ENCODE data around the gene HOXA2.

HOXA2 gene

DNA sequence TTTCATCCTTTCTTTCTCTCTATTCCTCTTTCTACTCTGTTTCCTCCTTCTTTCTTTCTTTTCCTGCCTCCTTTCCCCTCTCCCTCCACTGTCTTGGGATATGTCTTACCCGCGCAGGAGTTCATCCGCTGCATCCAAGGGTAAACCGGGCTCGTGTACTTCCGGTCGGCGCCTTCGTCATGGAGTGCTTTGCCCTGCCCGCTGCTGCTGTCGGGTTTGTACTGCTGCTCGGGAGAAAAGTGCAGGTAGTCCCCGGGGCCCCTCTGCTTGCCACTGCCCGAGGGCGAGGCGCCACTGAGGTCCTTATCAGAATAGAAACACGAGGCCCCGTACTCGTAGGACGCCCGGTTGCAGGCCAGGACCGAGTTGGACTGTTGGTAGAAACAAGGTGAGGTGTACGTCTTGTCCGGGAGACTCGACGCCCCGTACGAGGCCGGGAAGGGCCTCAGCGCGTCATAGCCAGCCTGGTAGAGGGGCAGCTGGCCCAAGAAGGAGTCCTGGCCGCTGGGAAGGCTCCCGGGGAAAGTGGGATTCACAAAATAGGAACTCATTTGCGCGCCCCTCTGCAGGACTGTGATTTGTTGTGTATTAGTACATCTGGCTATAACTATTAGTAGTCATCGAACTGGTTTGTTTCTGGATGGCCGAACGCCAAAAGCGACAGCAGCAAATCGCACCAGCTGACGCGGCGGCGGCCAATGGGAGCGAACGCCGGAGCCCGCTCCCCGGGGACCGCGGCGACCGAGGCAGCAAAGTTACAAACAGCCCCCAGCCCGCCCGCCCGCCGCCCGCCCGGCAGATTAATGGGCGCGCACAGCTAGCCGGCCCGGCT, 44.9 kb upstream of the HOXA2 start, which contains the start of gene HOXA6:
HOXA6 (minus strand) TSS at position 576 of the 832 bp plus-strand sequence; CDS start at position 551, 25 bp downstream.
- peaks cover 18% of the 10 kb centered on the region for H3K4me1 ChIP-seq (ENCODE audit: control insufficient read depth, insufficient read depth, low read length)
- ChIA-PET POLR2A (interaction anchor here (1.0 to 5.6 kb wide), 12 partner anchors 9 to 294 kb away, joined by 3 to 42 read pairs (median 6); partner anchors contain the start of genes HOXA1, HOXA10, HOXA7 and HOXA9), CTCF (interaction anchor here (1.0 to 4.3 kb wide), 3 partner anchors 15 to 293 kb away, joined by 3 to 50 read pairs (median 4); partner anchors contain the start of gene HOXA4)
- peaks cover 0 to 61% of the 10 kb centered on the region in 2 experiments; a peak in 2 of 3 replicates for H3K36me3 ChIP-seq (ENCODE audit: control insufficient read depth in 2 of 2, insufficient read depth in 1 of 2, low read length in 2 of 2)
- peak within 1 kb of the TSS; percentile 99 for H3K27ac ChIP-seq (ENCODE audit: extremely low read depth, low read depth, low read length)
- no peaks in the 10 kb centered on the region for H3K9me3 ChIP-seq (ENCODE audit: control insufficient read depth, insufficient read depth, low read depth, low read length)
- H3K4me3 ChIP-seq (ENCODE audit: low read depth, low read length): peak within 1 kb of the TSS; percentile 59
- peak; percentile 82; the same call in 1 of the 2 replicates for TF ChIP-seq ZNF777 (tag by site-specific recombination; IDR thresholded peaks at IDR 0.05; ENCODE audit: borderline replicate concordance)
- TF ChIP-seq, protein P1, sequence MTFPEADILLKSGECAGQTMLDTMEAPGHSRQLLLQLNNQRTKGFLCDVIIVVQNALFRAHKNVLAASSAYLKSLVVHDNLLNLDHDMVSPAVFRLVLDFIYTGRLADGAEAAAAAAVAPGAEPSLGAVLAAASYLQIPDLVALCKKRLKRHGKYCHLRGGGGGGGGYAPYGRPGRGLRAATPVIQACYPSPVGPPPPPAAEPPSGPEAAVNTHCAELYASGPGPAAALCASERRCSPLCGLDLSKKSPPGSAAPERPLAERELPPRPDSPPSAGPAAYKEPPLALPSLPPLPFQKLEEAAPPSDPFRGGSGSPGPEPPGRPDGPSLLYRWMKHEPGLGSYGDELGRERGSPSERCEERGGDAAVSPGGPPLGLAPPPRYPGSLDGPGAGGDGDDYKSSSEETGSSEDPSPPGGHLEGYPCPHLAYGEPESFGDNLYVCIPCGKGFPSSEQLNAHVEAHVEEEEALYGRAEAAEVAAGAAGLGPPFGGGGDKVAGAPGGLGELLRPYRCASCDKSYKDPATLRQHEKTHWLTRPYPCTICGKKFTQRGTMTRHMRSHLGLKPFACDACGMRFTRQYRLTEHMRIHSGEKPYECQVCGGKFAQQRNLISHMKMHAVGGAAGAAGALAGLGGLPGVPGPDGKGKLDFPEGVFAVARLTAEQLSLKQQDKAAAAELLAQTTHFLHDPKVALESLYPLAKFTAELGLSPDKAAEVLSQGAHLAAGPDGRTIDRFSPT (tag by site-specific recombination; IDR thresholded peaks at IDR 0.05): 0 out of 2 replicates have a peak, but pooled peaks have one; percentile 11
- TF ChIP-seq, protein P2, sequence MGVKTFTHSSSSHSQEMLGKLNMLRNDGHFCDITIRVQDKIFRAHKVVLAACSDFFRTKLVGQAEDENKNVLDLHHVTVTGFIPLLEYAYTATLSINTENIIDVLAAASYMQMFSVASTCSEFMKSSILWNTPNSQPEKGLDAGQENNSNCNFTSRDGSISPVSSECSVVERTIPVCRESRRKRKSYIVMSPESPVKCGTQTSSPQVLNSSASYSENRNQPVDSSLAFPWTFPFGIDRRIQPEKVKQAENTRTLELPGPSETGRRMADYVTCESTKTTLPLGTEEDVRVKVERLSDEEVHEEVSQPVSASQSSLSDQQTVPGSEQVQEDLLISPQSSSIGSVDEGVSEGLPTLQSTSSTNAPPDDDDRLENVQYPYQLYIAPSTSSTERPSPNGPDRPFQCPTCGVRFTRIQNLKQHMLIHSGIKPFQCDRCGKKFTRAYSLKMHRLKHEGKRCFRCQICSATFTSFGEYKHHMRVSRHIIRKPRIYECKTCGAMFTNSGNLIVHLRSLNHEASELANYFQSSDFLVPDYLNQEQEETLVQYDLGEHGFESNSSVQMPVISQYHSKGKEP (tag by site-specific recombination; IDR thresholded peaks at IDR 0.05): no peak
- TF ChIP-seq IKZF3 (tag by site-specific recombination; IDR thresholded peaks at IDR 0.05): peak; percentile 31; the same call in 1 of the 2 replicates
- TF ChIP-seq ZFP3 (tag by site-specific recombination; IDR thresholded peaks at IDR 0.05; ENCODE audit: low read depth): no peak
- peak; percentile 91 for TF ChIP-seq ZNF366 (tag by site-specific recombination; conservative IDR thresholded peaks at IDR 0.05)
- TF ChIP-seq ZSCAN30 (tag by site-specific recombination; IDR thresholded peaks at IDR 0.05): no peak
- TF ChIP-seq ZNF548 (tag by site-specific recombination; IDR thresholded peaks at IDR 0.05): no peak
- peak; percentile 74 for TF ChIP-seq ZNF629 (tag by site-specific recombination; IDR thresholded peaks at IDR 0.05)
- TF ChIP-seq ZNF426 (tag by site-specific recombination; IDR thresholded peaks at IDR 0.05): no peak
- peak; percentile 56 for TF ChIP-seq ZNF335 (tag by site-specific recombination; conservative IDR thresholded peaks at IDR 0.05)
- TF ChIP-seq ZNF600 (tag by site-specific recombination; IDR thresholded peaks at IDR 0.05): peak; percentile 79
- peak; percentile 51 for TF ChIP-seq ZBTB8A (tag by site-specific recombination; IDR thresholded peaks at IDR 0.05)
- TF ChIP-seq SP2 (tag by site-specific recombination; IDR thresholded peaks at IDR 0.05): peak; percentile 30; the same call in 1 of the 2 replicates
- TF ChIP-seq GFI1B (tag by site-specific recombination; IDR thresholded peaks at IDR 0.05): 0 out of 2 replicates have a peak, but pooled peaks have one; percentile 40
- no peak for TF ChIP-seq ZNF558 (tag by site-specific recombination; IDR thresholded peaks at IDR 0.05)
- TF ChIP-seq MYNN (tag by site-specific recombination; IDR thresholded peaks at IDR 0.05; ENCODE audit: borderline replicate concordance): no peak
- peak; percentile 22; the same call in 1 of the 2 replicates for TF ChIP-seq ZNF660 (tag by site-specific recombination; IDR thresholded peaks at IDR 0.05)
- no peak for TF ChIP-seq ZNF530 (tag by site-specific recombination; IDR thresholded peaks at IDR 0.05; ENCODE audit: low read depth)
- peak; percentile 9; the same call in 1 of the 2 replicates for TF ChIP-seq ZNF2 (tag by site-specific recombination; IDR thresholded peaks at IDR 0.05)
- TF ChIP-seq KLF9 (tag by site-specific recombination; IDR thresholded peaks at IDR 0.05; ENCODE audit: low read depth): no peak
- peak; percentile 89 for TF ChIP-seq ZBTB20 (tag by site-specific recombination; IDR thresholded peaks at IDR 0.05)
- TF ChIP-seq, protein P3, sequence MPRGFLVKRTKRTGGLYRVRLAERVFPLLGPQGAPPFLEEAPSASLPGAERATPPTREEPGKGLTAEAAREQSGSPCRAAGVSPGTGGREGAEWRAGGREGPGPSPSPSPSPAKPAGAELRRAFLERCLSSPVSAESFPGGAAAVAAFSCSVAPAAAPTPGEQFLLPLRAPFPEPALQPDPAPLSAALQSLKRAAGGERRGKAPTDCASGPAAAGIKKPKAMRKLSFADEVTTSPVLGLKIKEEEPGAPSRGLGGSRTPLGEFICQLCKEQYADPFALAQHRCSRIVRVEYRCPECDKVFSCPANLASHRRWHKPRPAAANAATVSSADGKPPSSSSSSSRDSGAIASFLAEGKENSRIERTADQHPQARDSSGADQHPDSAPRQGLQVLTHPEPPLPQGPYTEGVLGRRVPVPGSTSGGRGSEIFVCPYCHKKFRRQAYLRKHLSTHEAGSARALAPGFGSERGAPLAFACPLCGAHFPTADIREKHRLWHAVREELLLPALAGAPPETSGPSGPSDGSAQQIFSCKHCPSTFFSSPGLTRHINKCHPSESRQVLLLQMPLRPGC (tag by site-specific recombination; IDR thresholded peaks at IDR 0.05): no peak
- TF ChIP-seq, protein P4, sequence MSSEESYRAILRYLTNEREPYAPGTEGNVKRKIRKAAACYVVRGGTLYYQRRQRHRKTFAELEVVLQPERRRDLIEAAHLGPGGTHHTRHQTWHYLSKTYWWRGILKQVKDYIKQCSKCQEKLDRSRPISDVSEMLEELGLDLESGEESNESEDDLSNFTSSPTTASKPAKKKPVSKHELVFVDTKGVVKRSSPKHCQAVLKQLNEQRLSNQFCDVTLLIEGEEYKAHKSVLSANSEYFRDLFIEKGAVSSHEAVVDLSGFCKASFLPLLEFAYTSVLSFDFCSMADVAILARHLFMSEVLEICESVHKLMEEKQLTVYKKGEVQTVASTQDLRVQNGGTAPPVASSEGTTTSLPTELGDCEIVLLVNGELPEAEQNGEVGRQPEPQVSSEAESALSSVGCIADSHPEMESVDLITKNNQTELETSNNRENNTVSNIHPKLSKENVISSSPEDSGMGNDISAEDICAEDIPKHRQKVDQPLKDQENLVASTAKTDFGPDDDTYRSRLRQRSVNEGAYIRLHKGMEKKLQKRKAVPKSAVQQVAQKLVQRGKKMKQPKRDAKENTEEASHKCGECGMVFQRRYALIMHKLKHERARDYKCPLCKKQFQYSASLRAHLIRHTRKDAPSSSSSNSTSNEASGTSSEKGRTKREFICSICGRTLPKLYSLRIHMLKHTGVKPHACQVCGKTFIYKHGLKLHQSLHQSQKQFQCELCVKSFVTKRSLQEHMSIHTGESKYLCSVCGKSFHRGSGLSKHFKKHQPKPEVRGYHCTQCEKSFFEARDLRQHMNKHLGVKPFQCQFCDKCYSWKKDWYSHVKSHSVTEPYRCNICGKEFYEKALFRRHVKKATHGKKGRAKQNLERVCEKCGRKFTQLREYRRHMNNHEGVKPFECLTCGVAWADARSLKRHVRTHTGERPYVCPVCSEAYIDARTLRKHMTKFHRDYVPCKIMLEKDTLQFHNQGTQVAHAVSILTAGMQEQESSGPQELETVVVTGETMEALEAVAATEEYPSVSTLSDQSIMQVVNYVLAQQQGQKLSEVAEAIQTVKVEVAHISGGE (tag by site-specific recombination; conservative IDR thresholded peaks at IDR 0.05; ENCODE audit: low read depth): peak; percentile 75
- TF ChIP-seq, protein P5, sequence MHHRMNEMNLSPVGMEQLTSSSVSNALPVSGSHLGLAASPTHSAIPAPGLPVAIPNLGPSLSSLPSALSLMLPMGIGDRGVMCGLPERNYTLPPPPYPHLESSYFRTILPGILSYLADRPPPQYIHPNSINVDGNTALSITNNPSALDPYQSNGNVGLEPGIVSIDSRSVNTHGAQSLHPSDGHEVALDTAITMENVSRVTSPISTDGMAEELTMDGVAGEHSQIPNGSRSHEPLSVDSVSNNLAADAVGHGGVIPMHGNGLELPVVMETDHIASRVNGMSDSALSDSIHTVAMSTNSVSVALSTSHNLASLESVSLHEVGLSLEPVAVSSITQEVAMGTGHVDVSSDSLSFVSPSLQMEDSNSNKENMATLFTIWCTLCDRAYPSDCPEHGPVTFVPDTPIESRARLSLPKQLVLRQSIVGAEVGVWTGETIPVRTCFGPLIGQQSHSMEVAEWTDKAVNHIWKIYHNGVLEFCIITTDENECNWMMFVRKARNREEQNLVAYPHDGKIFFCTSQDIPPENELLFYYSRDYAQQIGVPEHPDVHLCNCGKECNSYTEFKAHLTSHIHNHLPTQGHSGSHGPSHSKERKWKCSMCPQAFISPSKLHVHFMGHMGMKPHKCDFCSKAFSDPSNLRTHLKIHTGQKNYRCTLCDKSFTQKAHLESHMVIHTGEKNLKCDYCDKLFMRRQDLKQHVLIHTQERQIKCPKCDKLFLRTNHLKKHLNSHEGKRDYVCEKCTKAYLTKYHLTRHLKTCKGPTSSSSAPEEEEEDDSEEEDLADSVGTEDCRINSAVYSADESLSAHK (tag by site-specific recombination; IDR thresholded peaks at IDR 0.05): no peak
- no peak for TF ChIP-seq WT1 (tag by site-specific recombination; IDR thresholded peaks at IDR 0.05)

Data from HEK293 (cell line).